Measurements from ENCODE around the gene HBZ.
"Not testable (repeated sequence)": the region's sequence is repeated elsewhere in the genome, so short reads cannot be mapped to it uniquely, and the experiment has no call there.

Gene HBZ

DNA sequence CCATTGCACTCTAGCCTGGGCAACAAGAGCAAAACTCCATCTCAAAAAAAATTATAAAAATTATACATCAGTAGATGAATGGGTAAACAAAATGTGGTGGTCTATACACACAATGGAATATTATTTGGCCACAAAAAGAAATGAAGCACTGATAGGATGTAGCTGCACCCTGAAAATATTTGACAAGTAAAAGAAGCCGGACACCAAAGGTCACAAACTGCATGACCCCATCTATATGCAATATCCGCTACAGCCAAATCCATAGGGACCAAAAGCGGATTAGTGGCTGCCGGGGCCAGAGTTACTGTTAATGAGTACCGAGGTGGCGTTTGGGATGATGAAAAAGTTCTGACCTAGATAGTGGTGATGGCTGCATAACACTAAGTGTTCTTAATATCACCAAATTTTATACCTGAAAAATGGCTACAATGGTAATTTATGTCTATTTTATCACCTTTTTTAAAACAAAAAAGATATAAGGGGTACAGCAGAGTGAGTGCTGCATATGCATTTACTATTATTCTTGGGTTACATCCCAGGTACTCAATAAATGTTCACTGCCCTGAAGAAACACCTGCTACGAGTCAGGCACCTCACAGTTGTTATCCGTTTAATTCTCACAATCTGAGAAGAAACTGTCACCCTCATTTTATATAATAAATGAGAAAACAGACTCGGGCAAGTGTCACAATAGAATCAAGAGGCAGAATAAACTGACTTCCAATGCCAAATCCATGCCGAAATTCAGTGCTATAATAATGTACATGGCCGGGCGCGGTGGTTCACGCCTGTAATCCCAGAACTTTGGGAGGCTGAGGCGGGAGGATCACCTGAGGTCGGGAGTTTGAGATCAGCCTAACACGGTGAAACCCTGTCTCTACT lies 27.0 kb downstream of the HBZ start:
- DNase-seq (ENCODE audit: low read depth): no peak

DNA sequence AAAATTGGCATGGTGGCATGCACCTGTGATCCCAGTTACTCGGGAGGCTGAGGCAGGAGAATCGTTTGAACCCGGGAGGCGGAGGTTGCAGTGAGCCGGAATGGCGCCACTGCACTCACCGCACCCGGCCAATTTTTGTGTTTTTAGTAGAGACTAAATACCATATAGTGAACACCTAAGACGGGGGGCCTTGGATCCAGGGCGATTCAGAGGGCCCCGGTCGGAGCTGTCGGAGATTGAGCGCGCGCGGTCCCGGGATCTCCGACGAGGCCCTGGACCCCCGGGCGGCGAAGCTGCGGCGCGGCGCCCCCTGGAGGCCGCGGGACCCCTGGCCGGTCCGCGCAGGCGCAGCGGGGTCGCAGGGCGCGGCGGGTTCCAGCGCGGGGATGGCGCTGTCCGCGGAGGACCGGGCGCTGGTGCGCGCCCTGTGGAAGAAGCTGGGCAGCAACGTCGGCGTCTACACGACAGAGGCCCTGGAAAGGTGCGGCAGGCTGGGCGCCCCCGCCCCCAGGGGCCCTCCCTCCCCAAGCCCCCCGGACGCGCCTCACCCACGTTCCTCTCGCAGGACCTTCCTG lies 27.7 kb downstream of the HBZ start, which contains the start of gene HBQ1:
Gene HBQ1 (plus strand): TSS at position 359 of the 575 bp plus-strand sequence. CDS start 28 bp downstream, at position 387.
- DNase-seq (ENCODE audit: low read depth): peak; percentile 9

DNA sequence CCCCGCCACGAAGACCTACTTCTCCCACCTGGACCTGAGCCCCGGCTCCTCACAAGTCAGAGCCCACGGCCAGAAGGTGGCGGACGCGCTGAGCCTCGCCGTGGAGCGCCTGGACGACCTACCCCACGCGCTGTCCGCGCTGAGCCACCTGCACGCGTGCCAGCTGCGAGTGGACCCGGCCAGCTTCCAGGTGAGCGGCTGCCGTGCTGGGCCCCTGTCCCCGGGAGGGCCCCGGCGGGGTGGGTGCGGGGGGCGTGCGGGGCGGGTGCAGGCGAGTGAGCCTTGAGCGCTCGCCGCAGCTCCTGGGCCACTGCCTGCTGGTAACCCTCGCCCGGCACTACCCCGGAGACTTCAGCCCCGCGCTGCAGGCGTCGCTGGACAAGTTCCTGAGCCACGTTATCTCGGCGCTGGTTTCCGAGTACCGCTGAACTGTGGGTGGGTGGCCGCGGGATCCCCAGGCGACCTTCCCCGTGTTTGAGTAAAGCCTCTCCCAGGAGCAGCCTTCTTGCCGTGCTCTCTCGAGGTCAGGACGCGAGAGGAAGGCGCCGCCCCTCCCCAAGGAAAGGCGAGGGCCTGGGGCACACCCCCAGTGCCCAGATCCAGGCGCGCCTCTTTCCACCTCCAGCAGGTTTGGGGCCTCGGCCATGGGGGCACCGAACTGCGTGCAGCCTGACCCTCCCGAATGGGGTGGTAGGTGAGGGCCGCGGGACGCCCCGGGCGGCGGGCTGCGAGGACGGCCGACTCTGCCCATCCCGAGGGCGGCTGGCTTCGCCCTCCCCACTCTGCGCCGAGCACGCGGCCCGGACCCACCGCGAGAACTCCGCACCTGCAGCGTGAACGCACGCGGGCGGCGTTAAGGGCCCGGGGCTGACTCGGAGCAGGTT lies 28.5 kb downstream of the HBZ start:
- peak; percentile 74 for DNase-seq (ENCODE audit: low read depth)

DNA sequence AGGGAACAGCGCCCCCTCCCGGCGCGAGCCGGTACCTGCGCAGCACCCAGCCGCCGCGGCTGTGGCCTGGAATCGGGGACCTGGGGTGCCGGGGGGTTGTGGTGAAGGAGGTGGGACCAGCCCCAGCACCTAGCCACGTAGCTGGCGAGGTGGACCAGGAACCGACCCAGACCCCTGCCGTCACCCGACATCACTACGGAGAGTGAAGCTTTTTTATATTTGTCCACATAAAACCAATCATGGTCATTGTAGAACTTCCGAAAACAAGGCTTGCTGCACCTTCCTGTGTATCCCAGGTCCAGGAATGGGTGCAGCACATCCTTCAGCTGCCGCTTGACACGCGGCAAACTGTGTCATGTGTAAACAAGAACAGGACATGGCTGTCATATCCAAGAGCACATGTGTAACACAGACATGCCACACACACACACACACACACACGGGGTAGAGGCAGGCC lies 29.1 kb downstream of the HBZ start:
- DNase-seq (ENCODE audit: low read depth): no peak

- DNase-seq (ENCODE audit: low read depth): no peak
These were observed 30.6 kb downstream of the HBZ start for GRCh38 chr16:183005-183404.

GRCh38 chr16:185213-185612 lies 32.8 kb downstream of the HBZ start:
- DNase-seq (ENCODE audit: low read depth): no peak

DNA sequence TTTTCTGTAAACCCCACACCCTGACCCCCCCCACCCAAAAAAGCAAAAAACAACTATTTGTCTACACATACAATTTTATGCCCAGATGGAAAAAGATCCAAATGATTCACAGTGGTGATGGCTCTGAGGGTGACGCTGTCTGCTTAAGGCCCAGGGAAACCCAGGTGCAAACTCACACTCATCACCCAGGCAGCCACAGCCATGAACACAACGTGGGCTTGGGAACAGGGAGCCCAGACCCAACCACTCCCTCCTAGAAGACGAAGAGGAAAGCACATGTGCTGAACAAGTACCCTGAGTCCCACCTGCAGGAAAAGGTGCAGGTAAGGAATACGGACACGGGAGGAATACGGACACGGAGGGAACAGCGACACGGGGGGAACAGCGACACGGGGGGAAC lies 33.2 kb downstream of the HBZ start:
- no peak for DNase-seq (ENCODE audit: low read depth)

GRCh38 chr16:187330-187729 lies 34.9 kb downstream of the HBZ start:
- DNase-seq (ENCODE audit: low read depth): no peak

GRCh38 chr16:188674-189073 lies 36.2 kb downstream of the HBZ start:
- DNase-seq (ENCODE audit: low read depth): no peak

DNA sequence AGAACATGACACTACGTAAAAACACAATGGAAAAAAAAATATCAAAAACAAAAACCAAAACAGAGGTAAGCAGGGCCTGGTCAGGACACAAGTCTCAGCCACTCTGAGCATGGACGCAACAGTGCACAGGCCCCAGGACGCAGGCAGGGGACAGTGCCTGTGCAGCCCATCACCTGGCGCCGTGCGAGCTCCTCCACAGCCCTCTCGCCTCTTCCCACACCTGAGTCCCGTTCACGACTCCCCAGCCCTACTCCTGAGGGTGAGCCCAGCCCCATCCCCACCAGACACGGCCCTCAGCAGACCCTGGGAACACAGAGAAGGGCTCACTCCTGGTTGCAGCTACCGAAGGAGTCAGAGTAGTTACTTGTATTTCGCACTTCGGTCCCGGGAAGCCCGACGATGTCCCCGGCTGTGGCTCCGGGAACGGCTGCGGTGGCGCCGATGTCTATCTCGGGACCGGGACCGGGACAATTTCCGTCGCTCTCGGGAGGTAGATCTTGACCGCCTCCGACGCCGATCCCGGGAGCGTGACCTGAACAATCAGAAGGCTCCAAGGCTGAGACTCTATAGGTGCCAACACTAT lies 37.3 kb downstream of the HBZ start:
- DNase-seq (ENCODE audit: low read depth): no peak

- no peak for DNase-seq (ENCODE audit: low read depth)
These were observed 39.4 kb downstream of the HBZ start for GRCh38 chr16:191831-192230.

DNA sequence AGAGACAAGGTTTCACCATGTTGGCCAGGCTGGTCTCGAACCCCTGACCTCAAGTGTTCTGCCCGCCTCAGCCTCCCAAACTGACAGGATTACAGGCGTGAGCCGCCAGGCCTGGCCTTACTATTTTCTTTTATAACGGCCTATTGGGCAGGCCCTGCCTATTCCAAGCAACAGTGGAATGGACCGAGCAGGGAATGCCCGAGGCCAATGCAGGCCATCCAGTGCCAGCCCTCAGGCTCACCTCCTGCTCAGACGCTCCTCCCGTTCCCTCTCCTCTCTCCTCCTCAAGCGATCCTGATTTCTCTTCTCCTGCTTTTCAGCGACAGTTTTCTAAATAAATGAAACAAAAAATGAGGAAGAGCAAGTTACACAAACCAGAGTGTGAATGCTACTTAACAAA lies 40.2 kb downstream of the HBZ start:
- no peak for DNase-seq (ENCODE audit: low read depth)

DNA sequence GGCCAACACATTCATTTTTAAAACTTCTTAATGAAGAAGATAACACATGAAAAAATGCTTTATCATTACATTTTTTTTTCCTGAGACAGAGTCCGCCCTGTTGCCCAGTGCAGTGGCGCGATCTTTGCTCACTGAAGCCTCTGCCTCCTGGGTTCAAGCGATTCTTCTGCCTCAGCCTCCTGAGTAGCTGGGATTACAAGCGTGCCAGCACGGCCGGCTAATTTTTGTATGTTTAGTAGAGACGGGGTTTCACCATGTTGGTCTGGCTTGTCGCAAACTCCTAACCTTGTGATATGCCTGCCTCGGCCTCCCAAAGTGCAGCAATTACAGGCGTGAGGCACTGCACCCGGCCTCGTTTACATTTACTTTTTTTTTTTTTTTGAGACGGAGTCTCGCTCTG lies 41.0 kb downstream of the HBZ start:
- DNase-seq (ENCODE audit: low read depth): no peak

- no peak for DNase-seq (ENCODE audit: low read depth)
These were observed 42.1 kb downstream of the HBZ start for GRCh38 chr16:194516-194915.

- DNase-seq (ENCODE audit: low read depth): no peak
These were observed 47.9 kb downstream of the HBZ start for GRCh38 chr16:200388-200787.

DNA sequence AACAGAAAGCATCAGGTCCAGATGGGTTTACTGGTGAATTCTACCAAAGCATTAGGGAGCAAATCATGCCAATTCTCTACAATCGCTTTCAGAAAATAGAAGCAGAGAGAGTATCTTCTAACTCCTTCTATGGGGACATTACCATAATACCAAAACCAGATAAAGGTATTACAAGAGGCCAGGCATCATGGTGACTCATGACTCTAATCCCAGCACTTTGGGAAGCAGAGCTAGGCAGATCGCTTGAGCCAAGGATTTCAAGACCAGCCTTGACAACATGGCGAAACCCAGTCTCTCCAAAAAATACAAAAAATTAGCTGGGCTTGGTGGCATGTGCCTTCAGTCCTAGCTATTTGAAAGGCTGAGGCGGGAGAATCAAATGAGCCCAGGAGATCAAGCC lies 50.8 kb downstream of the HBZ start:
- DNase-seq (ENCODE audit: low read depth): no peak

DNA sequence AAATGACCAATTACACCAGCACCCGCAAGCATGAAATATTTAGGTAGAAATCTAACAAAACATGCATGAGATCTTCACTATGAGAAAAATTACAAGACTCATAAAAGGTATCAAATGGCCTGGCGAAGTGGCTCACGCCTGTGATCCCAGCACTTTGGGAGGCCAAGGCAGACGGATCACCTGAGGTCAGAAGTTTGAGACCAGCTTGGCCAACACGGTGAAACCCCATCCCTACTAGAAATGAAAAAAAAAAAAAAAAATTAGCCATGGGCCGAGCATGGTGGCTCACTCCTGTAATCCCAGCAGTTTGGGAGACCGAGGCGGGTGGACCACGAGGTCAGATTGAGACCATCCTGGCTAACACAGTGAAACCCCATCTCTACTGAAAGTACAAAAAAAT lies 51.6 kb downstream of the HBZ start:
- DNase-seq (ENCODE audit: low read depth): not testable (repeated sequence)
